Stimulated activated CD4-positive, alpha-beta T cell treated with anti-CD3 and anti-CD28 coated beads, Interleukin-12 subunit alpha, Interleukin-12 subunit beta, amount 100 ng/mL, for 24 hours (primary cell): ENCODE data around the gene GRB7.
"Not testable (repeated sequence)": the region's sequence is repeated elsewhere in the genome, so short reads cannot be mapped to it uniquely, and the experiment has no call there.

Experiments
- DNase-seq, 2 experiments: peaks; one replicate each; pipeline ENCODE4 v3.0.0-alpha.2; 2020; ENCODE audit warnings: low read depth in 2 of 2

GRB7 gene

DNA sequence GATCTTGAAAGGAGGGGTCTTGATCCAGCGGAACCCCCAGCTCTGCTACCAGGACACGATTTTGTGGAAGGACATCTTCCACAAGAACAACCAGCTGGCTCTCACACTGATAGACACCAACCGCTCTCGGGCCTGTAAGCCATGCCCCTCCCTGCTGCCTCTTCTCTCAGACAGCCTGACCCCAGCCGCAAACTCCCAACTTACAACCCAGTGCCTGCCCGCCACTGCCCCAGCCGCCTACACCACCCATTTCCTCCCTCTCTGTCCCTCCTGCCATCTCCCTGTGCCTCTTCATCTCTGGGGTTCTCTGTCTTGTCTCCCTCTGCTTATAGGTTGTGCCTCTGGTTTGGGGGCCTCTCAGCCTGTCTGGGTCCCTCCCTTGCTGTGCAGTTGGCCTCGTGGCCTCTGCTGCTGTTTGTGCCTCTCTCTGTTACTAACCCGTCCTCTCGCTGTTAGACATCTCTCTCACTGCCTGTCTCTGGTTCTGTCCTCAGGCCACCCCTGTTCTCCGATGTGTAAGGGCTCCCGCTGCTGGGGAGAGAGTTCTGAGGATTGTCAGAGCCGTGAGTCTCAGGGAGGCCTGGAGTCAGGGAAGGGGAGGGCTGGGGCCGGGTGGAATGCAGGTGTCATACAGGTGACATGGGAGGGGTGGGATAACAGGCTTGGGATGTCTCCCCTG, 28.3 kb upstream of the GRB7 start:
- no peak for DNase-seq

DNA sequence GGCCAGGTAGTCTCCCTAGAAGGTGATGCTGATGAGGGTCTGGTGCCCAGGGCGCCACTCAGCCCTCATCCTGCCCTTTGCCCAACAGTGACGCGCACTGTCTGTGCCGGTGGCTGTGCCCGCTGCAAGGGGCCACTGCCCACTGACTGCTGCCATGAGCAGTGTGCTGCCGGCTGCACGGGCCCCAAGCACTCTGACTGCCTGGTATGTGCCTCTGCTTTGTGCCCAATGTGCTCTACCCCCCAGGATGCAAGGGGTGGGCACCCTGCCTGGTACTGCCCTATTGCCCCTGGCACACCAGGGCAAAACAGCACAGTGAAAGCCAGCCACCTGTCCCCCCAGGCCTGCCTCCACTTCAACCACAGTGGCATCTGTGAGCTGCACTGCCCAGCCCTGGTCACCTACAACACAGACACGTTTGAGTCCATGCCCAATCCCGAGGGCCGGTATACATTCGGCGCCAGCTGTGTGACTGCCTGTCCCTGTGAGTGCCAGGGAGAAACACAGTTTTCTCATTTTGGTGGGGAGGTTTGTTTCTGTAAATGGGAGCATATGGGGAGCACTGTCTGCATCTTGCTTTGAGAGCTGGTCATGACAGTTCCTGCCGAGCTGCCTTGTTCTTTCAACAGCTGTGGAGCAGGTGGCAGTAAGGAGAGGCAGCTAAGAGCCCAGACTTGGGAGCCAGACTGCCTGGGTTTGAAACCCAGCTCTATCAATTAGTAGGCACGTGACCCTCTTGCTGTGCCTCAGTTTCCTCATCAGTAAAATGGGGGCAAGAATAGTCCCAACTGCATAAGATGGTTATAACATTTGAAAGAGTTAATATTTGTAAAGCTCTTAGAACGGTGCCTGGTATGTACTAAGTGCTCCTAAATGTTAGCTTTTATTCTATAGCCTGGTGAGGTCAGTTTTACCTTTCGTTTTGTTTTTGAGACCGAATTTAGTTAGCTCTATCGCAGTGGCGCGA, 27.5 kb upstream of the GRB7 start:
- DNase-seq, result no peak

DNA sequence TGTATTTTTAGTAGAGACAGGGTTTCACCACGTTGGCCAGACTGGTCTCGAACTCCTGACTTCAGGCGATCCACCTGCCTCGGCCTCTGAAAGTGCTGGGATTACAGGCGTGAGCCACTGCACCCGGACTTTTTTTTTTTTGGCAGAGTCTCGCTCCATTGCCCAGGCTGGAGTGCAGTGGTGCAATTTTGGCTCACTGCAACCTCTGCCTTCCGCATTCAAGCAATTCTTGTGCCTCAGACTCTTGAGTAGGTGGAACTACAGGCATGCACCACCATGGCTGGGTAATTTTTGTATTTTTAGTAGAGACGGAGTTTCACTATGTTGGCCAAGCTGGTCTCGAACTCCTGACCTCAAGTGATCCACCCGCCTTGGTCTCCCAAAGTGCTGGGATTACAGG, 26.7 kb upstream of the GRB7 start:
- not testable (repeated sequence) for DNase-seq

DNA sequence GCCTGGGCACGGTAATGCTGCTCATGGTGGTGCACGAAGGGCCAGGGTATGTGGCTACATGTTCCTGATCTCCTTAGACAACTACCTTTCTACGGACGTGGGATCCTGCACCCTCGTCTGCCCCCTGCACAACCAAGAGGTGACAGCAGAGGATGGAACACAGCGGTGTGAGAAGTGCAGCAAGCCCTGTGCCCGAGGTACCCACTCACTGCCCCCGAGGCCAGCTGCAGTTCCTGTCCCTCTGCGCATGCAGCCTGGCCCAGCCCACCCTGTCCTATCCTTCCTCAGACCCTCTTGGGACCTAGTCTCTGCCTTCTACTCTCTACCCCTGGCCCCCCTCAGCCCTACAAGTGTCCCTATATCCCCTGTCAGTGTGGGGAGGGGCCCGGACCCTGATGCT, 25.9 kb upstream of the GRB7 start:
- no peak for DNase-seq

DNA sequence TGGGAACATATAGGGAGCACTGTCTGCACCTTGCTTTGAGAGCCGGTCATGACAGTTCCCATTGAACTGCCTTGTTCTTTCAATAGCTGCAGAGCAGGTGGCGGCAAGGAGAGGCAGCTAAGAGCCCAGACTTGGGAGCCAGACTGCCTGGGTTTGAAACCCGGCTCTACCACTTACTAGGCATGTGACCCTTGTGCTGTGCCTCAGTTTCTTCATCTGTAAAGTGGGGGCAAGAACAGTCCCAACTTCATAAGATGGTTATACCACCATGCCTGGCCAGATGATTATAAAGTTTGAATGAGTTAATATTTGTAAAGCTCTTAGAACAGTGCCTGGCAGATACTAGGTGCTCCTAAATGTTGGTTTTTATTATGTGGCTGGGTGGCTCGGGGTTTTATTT, 23.5 kb upstream of the GRB7 start:
- no peak for DNase-seq

DNA sequence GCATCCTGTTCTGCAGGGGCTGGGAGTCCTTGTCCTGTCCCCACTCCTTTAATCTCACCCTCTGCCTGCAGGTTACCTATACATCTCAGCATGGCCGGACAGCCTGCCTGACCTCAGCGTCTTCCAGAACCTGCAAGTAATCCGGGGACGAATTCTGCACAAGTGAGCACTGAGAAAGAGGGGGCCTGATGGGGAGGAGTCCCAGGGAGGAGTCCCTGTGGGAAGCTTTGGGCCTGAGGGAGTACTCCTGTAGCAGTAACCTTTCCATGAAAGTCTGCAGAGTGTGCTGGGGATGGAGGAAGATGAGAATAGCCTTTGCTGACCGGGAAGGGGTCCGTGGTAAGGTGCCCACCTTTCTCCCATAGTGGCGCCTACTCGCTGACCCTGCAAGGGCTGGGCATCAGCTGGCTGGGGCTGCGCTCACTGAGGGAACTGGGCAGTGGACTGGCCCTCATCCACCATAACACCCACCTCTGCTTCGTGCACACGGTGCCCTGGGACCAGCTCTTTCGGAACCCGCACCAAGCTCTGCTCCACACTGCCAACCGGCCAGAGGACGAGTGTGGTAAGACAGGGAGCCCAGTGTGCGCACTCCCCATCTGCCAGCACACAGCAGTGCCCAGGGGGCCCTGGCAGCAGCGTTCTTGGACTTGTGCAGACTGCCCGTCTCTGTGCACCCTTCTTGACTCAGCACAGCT, 22.2 kb upstream of the GRB7 start:
- DNase-seq, result no peak

DNA sequence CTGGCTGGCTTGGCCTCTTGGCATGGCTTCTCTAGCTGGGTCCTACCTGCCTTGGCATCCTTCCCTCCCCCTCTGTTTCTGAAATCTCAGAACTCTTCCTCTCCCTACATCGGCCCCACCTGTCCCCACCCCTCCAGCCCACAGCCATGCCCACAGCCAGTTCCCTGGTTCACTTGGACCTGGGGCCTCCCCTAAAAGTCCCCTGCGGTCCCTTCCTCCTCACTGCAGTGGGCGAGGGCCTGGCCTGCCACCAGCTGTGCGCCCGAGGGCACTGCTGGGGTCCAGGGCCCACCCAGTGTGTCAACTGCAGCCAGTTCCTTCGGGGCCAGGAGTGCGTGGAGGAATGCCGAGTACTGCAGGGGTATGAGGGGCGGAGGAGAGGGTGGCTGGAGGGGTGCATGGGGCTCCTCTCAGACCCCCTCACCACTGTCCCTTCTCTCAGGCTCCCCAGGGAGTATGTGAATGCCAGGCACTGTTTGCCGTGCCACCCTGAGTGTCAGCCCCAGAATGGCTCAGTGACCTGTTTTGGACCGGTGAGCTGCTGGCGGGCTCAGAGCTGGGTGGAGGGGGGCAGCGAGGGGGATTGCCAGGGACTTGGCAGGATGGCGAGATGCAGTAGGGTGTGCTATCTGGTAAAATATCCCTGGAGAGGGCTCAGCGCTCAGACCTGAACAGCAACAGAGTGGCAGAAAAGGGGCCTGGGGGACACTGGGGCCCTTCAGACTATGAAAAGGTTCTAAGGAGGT, 21.5 kb upstream of the GRB7 start:
- no peak for DNase-seq

DNA sequence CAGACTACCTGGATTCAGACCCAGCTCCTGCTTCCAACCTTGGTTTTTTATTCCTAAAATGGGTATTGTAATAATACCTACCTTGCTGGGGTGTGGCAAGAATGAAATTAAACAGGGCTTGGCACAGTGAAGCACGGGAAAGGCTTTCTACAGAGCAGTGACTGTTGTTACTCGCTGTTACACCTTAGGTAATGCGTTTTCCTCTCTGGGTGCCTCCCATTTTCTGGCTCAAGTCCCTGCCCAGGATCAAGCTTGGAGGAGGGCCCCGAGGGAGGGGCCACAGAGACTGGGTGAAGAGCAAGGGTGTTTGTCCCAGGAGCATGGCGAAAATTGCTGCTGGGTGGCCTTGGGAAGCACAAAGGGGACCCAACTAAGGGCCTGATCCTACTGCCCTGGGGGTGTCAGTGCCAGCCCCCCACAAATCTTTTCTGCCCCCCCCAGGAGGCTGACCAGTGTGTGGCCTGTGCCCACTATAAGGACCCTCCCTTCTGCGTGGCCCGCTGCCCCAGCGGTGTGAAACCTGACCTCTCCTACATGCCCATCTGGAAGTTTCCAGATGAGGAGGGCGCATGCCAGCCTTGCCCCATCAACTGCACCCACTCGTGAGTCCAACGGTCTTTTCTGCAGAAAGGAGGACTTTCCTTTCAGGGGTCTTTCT, 20.7 kb upstream of the GRB7 start:
- no peak for DNase-seq

DNA sequence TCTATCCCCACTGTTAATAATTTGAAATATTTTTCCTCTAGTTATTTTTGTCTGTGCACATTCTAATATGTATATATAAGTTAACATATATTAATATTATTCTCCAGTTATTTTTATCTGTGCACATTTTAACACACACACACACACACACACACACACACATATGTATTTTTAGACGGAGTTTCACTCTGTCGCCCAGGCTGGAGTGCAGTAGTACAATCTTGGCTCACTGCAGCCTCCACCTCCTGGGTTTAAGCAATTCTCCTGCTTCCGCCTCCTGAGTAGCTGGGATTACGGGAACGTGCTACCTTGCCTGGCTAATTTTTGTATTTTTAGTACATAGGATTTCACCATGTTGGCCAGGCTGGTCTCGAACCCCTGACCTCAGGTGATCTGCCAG, 20.1 kb upstream of the GRB7 start:
- no peak for DNase-seq

DNA sequence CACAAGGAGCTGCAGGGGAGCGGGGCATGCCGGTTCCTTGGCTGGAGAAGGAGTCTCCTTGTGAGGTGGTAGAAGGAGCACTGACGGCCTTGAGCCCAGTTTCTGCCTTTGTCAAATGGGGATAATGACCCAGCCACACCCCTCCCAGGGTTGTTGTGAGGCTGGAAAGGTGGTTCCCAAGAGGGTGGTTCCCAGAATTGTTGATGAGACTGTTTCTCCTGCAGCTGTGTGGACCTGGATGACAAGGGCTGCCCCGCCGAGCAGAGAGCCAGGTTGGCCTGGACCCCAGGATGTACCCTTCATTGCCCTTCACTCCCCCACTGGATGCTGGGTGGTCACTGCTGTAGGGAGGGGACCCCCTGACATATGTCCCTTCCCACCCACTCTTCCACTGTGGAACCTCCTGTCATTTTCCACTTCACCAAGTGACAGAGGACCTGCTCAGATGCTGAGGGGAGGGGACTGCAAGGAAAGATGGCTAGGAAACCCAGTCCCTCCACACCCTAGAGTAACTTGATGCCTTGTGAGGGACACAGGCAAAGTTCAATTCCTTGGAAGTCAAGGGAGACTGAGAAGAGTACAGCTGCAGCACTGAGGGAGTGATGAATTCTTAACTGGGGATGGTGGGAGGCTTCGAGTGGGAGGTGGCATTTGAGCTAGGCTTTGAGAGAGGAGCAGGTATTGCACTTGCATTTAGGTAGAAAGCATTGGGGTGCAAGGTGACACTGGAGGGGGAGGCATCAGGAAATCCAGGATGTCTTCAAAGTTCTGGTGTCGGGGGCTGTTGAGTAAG, 18.0 kb upstream of the GRB7 start:
- DNase-seq, result no peak

DNA sequence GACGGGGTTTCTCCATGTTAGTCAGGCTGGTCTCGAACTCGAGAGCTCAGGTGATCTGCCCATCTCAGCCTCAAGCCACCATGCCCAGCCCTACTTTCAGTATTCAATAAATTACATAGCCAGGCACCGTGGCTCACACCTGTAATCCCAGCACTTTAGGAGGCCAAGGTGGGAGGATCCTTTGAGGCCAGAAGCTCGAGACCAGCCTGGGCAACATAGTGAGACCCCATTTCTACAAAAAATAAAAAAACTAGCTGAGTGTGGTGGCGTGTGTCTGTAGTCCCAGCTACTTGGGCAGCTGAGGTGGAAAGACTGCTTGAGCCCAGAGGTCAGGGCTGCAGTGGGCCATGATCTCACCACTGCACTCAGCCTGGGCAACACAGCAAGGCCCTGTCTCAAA, 15.6 kb upstream of the GRB7 start:
- no peak for DNase-seq

DNA sequence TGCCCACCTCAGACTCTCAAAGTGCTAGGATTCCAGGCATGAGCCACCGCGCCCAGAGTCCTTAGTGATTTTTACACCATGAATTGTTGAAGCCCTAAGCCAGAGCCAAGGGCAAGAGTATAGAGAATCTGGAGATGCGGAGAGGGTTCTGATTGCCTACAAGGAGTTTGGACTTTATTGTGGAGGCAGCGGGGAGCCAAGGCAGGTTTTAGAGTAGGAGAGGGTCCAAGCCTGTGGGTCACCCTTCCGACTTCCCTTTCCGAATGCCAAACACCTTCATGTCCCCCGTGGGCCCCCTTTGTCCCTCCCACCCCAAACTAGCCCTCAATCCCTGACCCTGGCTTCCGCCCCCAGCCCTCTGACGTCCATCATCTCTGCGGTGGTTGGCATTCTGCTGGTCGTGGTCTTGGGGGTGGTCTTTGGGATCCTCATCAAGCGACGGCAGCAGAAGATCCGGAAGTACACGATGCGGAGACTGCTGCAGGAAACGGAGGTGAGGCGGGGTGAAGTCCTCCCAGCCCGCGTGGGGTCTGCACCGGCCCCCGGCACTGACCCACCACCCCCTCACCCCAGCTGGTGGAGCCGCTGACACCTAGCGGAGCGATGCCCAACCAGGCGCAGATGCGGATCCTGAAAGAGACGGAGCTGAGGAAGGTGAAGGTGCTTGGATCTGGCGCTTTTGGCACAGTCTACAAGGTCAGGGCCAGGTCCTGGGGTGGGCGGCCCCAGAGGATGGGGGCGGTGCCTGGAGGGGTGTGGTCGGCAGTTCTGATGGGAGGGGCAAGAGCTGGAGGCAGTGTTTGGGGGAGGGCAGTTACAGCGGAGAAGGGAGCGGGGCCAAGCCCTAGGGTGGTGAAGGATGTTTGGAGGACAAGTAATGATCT, 14.5 kb upstream of the GRB7 start:
- no peak for DNase-seq

DNA sequence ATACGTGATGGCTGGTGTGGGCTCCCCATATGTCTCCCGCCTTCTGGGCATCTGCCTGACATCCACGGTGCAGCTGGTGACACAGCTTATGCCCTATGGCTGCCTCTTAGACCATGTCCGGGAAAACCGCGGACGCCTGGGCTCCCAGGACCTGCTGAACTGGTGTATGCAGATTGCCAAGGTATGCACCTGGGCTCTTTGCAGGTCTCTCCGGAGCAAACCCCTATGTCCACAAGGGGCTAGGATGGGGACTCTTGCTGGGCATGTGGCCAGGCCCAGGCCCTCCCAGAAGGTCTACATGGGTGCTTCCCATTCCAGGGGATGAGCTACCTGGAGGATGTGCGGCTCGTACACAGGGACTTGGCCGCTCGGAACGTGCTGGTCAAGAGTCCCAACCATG, 13.0 kb upstream of the GRB7 start:
- DNase-seq, result no peak

DNA sequence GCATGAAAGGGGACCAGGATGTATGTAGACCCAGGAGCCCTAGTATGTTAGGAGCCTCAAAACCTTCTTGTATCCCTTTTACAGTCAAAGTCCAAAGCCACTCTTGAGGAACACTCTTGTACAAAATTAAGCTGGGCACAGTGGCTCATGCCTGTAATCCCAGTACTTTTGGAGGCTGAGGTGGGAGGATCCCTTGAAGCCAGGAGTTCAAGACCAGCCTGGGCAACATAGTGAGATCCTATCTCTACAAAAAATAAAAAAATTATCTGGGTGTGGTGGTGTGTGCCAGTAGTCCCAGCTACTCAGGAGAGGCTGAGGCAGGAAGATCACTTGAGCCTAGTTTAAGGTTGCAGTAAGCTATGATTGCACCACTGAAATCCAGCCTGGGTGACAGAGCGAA, 11.8 kb upstream of the GRB7 start:
- DNase-seq, result not testable (repeated sequence)

DNA sequence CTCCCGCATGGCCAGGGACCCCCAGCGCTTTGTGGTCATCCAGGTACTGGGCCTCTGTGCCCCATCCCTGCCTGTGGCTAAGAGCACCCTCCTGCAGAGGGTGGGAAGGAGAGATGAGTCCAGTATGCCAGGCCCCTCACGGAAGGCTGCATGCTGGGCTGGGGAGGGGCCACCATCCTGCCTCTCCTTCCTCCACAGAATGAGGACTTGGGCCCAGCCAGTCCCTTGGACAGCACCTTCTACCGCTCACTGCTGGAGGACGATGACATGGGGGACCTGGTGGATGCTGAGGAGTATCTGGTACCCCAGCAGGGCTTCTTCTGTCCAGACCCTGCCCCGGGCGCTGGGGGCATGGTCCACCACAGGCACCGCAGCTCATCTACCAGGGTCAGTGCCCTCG, 11.1 kb upstream of the GRB7 start:
- DNase-seq, result no peak

DNA sequence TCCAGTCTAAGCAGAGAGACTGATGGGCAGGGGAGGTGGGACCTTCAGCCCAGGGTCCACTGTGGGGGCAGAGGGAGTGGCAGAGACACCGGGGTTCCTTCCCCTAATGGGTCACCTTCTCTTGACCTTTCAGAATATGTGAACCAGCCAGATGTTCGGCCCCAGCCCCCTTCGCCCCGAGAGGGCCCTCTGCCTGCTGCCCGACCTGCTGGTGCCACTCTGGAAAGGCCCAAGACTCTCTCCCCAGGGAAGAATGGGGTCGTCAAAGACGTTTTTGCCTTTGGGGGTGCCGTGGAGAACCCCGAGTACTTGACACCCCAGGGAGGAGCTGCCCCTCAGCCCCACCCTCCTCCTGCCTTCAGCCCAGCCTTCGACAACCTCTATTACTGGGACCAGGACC, 10.2 kb upstream of the GRB7 start:
- DNase-seq, result no peak

DNA sequence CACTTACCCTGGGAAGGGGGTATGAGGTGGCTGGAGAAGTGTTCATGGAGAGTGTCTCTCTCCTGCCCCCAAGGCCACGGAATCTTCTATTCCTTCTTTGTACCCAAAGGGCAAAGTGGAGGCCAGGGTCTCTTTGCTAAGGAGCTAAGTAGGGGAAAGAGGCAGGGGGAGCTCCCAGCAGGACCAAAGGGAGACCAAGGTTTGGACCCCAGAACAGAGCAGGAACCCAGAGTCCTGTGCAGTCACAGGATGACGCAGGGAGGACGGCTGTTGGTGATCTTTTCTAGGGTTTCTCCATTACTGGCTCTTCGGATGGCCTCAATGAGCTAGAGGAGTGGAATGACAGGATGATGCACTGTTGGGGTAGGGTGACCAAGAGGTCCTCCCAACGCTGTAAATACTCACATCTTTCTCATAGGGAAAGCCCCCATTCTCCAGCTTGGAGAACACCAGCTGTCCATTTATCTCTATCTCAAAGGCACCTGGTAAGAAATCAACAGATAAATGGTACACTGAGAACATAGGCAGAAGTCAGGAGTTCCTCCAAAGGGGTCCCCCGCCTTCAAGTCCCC, 8.4 kb upstream of the GRB7 start:
- no peak for DNase-seq

DNA sequence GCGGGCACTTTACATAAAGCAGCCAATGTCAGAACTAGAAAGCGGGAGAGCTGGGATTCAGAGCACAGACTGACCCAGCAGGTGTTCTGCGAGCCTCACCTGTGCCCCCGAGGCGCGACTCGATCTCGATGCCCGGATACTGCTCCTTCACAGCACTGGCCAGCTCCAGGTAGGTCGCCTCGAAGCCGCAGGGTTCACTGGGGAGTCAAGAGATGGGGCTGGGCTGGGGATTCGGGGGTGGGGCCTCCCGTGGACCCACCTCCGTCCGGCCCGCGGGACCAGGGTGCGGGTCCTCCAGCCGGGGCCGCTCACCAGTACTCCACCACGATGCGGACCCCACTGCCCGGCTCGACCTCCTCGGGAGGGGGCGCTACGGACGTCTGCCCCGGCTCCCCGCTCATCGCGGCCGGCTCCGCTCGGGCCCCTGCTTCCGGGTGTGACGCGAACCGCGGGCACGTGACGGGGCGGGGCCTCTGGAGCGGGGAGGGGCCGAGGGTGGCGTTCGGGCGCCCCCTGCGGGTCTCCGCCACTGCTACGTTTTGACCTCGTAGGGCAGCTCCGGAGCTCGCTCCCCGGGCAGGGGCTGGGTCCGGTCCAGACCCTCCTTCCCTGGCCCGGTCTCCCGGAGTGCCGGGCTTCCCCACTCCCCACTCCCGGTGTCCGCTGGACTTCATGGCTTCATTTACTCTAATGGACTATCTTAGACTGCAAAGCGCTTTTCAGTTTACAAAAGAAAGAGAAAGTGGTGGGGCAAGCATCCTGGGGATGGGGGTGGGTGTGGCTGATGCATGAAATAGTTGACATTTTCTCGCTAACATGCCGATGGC, 7.4 kb upstream of the GRB7 start, which contains the start of gene MIEN1:
Gene MIEN1, minus strand, starts transcription at position 438 of the 827 bp plus-strand sequence. Its CDS starts 37 bp downstream, at position 401.
- DNase-seq, result peak; percentile 87 to 90
